ENCODE data around the gene PRKG1. TPM values are rescaled to one million over a fixed set of nuclear protein-coding genes. Genes with fewer than 3 reads are reported as not detected.

PRKG1 gene
- total RNA-seq, 2 donors from 2014 or later, result 17.8 to 31.1 TPM

DNA sequence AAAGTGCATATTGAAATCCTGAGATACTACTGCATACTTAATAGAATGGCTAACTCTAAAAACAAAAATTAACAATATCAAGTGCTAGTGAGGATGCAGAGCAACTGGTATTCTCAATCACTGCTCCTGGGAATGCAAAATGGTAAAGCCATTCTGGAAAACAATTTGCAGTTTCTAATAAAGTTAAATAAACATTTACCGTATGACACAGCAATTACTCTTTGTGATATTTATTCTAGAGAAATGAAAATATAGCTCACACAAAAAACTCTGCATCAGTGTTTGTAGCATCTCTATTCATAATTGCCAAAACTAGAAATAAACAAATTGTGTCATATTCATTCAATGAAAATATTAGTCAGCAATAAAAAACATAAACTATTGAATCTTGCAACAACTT is 984.8 kb downstream of the PRKG1 start:
- no peak for DNase-seq (ENCODE audit: low spot score)
- H3K4me1 ChIP-seq, result no peaks in the 10 kb centered on the region
- H3K27ac ChIP-seq, result no peak overlapping the region
- H3K9me3 ChIP-seq, result no peaks in the 10 kb centered on the region
- no peaks in the 10 kb centered on the region for H3K36me3 ChIP-seq
- H3K27me3 ChIP-seq, result no peaks in the 10 kb centered on the region
- no peak overlapping the region for H3K4me3 ChIP-seq
- no peak for TF ChIP-seq CTCF (IDR thresholded peaks at IDR 0.05)

- Histone ChIP-seq H3K27me3 (no peaks in the 10 kb centered on the region), H3K4me3 (no peak overlapping the region), H3K27ac (no peak overlapping the region), H3K36me3 (no peaks in the 10 kb centered on the region), H3K4me1 (no peaks in the 10 kb centered on the region), H3K9me3 (no peaks in the 10 kb centered on the region)
- TF ChIP-seq CTCF (IDR thresholded peaks at IDR 0.05), result no peak
- DNase-seq (ENCODE audit: low spot score), result no peak
These were observed 988.9 kb downstream of the PRKG1 start for GRCh38 chr10:52063159-52063558.

- Histone ChIP-seq H3K36me3 (no peaks in the 10 kb centered on the region), H3K4me1 (no peaks in the 10 kb centered on the region), H3K4me3 (no peak overlapping the region), H3K27me3 (no peaks in the 10 kb centered on the region), H3K9me3 (no peaks in the 10 kb centered on the region), H3K27ac (no peak overlapping the region)
- TF ChIP-seq CTCF (IDR thresholded peaks at IDR 0.05), result no peak
- DNase-seq (ENCODE audit: low spot score), result no peak
These were observed 990.0 kb downstream of the PRKG1 start for GRCh38 chr10:52064084-52064845.

- TF ChIP-seq CTCF (IDR thresholded peaks at IDR 0.05), result no peak
- no peak overlapping the region for H3K4me3 ChIP-seq
- no peaks in the 10 kb centered on the region for H3K27me3 ChIP-seq
- H3K36me3 ChIP-seq, result no peaks in the 10 kb centered on the region
- H3K27ac ChIP-seq, result no peak overlapping the region
- no peaks in the 10 kb centered on the region for H3K9me3 ChIP-seq
- H3K4me1 ChIP-seq, result no peaks in the 10 kb centered on the region
- DNase-seq (ENCODE audit: low spot score), result no peak
These were observed 992.1 kb downstream of the PRKG1 start for GRCh38 chr10:52066383-52066782.

DNA sequence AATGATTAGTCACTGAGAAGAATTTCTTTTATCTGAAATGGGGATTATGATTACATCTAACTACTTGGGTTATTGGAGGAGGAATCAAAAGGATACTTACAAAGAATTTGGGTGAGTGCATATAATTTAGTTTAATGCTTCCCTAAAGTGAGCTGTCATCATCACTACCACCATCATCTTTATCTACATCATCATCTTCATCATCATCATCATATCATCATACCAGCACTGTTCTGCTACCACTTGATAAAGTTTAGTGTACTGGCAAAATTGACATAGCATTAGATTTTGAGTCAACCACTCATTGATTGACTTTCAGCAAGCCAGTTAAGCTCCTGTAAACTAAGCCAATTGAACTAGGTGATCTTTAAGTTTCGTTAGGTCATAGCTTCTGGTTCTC is 994.2 kb downstream of the PRKG1 start:
- TF ChIP-seq CTCF (IDR thresholded peaks at IDR 0.05), result no peak
- Histone ChIP-seq H3K9me3 (no peaks in the 10 kb centered on the region), H3K4me1 (no peaks in the 10 kb centered on the region), H3K27me3 (no peaks in the 10 kb centered on the region), H3K4me3 (no peak overlapping the region), H3K27ac (no peak overlapping the region), H3K36me3 (no peaks in the 10 kb centered on the region)
- no peak for DNase-seq (ENCODE audit: low spot score)

DNA sequence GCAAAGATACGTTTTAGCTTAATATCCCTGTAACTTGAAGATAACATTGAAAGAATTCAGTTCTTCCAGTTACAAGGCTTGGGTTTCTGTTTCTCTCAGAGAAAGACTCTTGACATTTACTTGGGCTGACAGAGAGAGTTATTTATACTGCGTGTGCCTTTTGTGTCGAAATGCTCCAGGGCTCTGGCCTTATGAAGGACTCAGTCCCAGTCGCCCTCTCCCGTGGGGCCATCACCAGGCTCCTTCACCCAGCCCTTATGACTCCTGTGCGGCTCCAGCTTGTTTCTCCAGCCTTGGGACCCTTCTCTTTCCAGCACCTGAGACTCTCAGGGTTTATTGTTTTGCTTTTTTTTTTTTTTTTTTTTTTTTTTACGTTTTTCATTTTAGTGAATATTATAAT is 997.5 kb downstream of the PRKG1 start:
- no peak for DNase-seq (ENCODE audit: low spot score)
- no peak for TF ChIP-seq CTCF (IDR thresholded peaks at IDR 0.05)
- Histone ChIP-seq H3K36me3 (no peaks in the 10 kb centered on the region), H3K4me3 (no peak overlapping the region), H3K4me1 (no peaks in the 10 kb centered on the region), H3K9me3 (no peaks in the 10 kb centered on the region), H3K27ac (no peak overlapping the region), H3K27me3 (no peaks in the 10 kb centered on the region)

Data from right atrium auricular region (tissue), 2 donors.